Loucy (cell line): ENCODE data around the gene C1orf159.

Source experiments
- EZH2phosphoT487 ChIP-seq: fragments of 200-600 bp; IDR thresholded peaks from 2 replicates; pipeline ENCODE4 v1.6.1; 2018; ENCODE audit warnings: antibody characterized with exemption, mild to moderate bottlenecking, moderate library complexity, borderline replicate concordance
- TF ChIP-seq, protein P1 (sequence below): fragments of 200-600 bp; sonication (generic); conservative IDR thresholded peaks from 2 replicates; pipeline ENCODE4 v1.5.1; 2014; ENCODE audit warnings: mild to moderate bottlenecking, antibody characterized with exemption, low read length

DNA sequence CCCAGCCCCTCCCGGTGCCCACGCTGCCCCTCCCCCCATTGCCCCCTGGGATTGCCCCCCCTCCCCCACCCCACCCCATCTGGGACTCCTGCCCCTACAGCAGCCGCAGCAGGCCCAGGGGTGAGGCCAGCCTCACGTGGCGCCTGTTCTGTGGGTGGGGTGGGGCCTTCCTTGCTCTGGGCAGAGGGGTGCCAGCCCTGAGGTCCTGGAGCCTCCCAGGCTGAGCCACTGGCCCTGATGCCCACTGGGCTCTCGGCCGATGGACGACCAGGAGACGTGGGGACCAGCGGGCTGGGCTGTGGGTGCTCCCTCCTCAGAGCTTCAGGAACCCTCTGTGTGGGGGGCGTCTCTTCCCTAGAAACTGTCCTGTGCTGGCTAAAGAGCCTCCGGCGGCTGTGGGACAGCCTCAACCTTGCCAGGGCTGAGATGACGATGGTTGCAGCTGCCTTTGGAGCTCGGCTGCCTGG is 5.8 kb upstream of the C1orf159 start:
- TF ChIP-seq, protein P1, sequence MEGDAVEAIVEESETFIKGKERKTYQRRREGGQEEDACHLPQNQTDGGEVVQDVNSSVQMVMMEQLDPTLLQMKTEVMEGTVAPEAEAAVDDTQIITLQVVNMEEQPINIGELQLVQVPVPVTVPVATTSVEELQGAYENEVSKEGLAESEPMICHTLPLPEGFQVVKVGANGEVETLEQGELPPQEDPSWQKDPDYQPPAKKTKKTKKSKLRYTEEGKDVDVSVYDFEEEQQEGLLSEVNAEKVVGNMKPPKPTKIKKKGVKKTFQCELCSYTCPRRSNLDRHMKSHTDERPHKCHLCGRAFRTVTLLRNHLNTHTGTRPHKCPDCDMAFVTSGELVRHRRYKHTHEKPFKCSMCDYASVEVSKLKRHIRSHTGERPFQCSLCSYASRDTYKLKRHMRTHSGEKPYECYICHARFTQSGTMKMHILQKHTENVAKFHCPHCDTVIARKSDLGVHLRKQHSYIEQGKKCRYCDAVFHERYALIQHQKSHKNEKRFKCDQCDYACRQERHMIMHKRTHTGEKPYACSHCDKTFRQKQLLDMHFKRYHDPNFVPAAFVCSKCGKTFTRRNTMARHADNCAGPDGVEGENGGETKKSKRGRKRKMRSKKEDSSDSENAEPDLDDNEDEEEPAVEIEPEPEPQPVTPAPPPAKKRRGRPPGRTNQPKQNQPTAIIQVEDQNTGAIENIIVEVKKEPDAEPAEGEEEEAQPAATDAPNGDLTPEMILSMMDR = no peak
- TF ChIP-seq EZH2phosphoT487 = no peak
